ENCODE measurements around the gene RGCC.
A peak's percentile ranks its signal among the peaks of the same experiment; 100 is the strongest.
"Not testable (repeated sequence)": the region's sequence is repeated elsewhere in the genome, so short reads cannot be mapped to it uniquely, and the experiment has no call there.

RGCC gene, protein sequence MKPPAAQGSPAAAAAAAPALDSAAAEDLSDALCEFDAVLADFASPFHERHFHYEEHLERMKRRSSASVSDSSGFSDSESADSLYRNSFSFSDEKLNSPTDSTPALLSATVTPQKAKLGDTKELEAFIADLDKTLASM

GRCh38 chr13:41456768-41457588 is at the start of gene RGCC:
Gene RGCC (plus strand): TSS chr13:41457550. CDS start chr13:41457708, 158 bp downstream.
- peak; percentile 87 for DNase-seq

- no peak for DNase-seq
Measured at GRCh38 chr13:41408121-41408520, 49.2 kb upstream of the RGCC start.

- no peak for DNase-seq
Measured at GRCh38 chr13:41408746-41409145, 48.6 kb upstream of the RGCC start.

DNA sequence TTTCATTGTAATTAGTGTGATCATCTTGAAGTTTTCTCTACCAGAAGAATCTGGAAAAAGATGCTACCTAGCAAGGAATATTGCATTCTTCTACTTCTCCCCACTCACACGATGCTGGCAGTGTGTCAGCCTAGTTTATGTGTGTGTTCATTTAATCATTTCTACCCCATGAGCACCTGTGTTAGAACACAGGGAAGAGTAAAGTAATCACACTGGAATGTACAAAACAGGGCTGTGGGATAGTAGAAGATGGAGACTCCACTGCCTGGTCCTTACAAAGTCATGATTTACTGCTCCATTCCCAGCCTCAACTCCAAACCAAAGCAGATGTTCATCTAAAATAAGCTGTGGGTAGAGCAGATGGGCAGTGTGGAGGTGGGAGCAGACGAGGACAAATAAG is 47.7 kb upstream of the RGCC start:
- DNase-seq = no peak

GRCh38 chr13:41411060-41411459 is 46.3 kb upstream of the RGCC start:
- no peak for DNase-seq

GRCh38 chr13:41411522-41411921 is 45.8 kb upstream of the RGCC start:
- peak; percentile 16 for DNase-seq

DNA sequence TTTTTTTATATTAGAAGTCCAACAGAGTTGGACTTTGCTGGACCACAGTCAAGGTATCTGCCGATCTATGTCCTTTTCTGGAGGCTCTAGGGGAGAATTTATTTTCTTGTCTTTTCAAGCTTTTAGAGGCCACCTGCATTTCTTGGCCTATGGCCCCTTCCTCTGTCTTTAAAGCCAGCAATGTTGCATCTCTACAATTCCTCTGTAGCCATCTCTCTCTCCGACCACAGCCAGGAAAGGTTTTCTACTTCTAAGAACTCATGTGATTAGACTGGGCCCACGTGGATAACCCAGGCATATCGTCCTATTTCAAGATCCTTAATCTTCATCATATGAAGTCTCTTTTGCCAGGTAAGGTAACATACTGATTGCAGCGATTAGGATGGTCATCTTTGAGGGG is 43.5 kb upstream of the RGCC start:
- DNase-seq = no peak

- DNase-seq = no peak
Measured at GRCh38 chr13:41416276-41416675, 41.1 kb upstream of the RGCC start.

DNA sequence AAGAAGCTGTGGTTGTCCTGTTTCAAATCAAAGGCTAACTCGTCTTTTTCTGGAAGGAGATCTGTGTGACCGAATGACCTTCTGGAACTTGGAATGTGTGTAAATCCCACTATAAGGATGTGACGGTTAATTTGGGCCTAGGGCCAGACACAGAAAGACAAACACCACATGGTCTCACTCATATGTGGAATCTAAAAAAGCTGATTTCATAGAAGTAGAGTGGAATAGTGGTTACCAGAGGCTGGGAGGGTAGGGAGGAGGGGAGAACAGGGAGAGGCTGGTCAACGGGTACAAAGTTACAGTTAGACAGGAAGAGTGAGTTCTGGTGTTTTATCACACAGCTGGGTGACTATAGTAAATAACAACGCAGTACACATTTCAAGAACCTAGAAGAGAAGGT is 39.3 kb upstream of the RGCC start:
- DNase-seq = no peak

GRCh38 chr13:41418731-41419130 is 38.6 kb upstream of the RGCC start:
- no peak for DNase-seq

DNA sequence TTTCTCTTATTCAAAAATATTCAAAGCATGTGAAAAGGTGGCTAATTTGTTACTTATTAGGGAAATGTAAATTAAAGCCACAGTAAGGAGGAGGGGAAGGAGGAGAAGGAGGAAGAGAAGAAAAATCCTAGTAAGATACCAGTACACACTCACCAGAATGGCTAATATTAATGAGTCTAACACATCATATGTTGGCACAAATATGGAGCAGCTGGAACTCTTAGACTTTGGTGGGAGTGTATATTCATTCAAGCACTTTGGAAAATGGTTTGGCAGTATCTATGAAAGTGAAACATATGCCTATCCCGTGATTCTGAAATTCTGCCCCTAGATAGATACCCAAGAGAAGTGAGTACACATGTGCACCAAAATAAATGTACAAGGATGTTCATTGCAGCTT is 38.1 kb upstream of the RGCC start:
- no peak for DNase-seq

DNA sequence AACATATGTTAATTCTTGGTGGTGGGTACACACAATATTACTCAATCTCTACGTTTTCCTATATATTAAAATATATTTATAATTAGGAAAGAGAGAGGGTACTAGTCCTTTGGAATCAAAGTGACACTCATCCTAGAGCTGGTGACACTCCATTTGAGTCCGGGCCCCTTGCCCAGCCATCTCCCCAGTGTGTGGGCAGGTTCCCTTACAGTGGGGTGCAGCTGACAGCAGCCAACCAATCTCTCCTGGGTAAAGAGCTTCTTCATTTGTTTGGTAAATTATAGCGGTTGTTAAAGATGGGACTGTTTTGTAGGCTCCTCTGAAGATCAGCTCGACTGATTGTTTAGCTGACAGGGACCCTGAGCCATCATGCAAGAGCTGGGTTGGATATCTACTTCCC is 37.2 kb upstream of the RGCC start:
- DNase-seq = no peak

GRCh38 chr13:41421330-41421729 is 36.0 kb upstream of the RGCC start:
- DNase-seq = not testable (repeated sequence)

GRCh38 chr13:41421983-41422382 is 35.4 kb upstream of the RGCC start:
- DNase-seq = not testable (repeated sequence)

DNA sequence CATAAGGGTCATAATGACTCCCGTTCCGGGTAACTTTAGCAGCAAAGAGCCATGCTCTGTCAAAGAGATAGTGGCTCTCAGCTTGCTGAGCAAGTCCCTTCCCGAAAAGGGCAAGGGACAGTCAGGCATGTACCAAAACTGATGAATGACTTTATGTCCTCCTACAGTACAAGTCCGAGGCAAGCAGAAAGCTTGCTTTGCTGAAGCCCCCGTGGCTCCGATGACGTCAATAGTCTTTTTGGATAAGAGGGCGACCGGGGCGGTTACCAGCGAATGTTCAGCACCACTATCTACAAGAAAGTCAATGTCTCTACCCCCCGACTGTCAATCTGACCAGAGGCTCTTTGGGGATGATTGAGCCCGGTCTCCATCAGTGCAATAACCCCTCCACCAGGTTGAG is 34.1 kb upstream of the RGCC start:
- not testable (repeated sequence) for DNase-seq

DNA sequence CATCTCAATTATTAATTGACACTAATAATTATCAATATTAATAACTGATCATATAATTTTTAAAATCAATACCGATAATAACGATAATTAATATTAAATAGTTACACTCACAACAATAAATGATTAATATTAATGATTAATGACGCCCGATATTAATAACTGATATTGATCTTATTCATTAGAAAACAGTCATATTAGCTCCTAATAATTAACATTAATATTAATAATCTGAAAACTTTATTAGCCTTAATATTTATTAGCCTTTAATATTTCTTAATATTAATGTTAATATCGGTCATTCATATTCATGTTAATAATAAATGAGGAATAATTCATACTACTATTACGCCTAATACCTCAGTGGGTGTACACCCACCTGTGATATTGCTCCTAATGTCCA is 32.7 kb upstream of the RGCC start:
- DNase-seq = not testable (repeated sequence)

DNA sequence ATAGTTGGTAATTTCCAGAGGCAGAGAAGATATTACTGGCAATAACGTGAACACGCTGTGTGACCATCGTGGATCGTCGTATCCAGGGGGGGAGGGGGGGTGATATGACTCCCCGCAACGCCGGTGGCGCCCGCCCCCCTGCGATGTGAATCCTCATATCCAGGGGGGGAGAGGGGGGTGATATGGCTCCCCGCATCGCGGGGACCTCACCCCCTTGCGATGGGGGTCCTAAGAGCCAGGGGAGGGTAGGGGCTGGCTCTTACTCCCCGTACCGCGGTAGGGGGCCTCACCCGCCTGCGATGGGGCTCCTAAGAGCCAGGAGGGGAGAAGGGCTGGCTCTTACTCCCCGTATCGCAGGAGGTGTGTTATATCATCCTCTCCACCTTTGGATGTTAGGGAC is 31.3 kb upstream of the RGCC start:
- DNase-seq = no peak

DNA sequence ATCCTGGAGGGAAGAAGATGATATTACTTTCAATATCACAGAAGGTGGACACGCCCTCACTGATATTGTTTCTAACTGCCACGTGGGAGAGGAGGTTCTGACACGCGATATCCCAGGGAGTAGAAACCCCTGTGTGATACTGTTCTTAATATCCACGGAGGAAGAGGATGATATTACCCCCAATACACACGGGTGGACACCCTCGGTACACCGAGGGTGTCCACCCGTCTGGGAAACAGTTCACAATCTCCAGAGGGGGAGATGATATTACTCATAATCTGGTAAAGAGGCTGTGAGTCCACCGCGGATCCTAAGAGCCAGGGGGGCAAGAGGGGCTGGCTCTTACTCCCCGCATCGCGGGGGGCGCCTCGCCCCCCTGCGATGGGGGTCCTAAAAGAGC is 29.7 kb upstream of the RGCC start:
- DNase-seq = no peak

GRCh38 chr13:41428155-41428554 is 29.2 kb upstream of the RGCC start:
- no peak for DNase-seq

- DNase-seq = not testable (repeated sequence)
Measured at GRCh38 chr13:41434030-41434429, 23.3 kb upstream of the RGCC start.

DNA sequence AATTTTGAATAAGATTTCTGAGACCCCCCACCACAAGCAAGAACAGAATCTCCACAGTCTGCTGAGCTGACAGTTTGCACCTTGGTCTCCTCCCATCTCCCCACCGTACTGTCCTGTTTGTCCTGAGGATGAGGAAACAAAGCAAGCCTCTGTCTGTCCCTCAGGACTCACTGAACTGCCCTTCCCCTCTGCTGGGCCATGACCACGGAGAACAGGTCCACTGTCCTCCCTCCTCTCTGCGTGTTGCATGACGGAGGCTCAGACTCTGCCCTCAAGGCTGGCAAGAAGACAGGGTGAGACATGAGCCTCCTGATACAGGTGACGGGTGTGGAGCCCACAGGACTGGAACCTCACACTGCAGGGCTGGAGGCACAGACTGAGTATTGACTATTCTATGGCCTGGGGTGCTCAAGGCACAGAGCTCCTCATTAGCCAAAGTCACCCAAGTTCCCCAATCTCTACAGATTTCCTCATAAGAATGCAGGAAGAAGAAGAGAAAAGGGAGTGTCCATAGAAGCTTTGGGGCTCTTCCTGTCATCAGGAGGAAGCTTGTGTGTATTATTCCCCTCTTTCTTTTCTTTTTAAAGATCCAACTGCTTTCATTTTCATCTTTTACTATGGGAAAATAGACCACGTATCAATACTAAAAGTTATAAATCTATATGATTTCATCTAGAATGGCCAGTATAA is 22.4 kb upstream of the RGCC start:
- no peak for DNase-seq

- no peak for DNase-seq
Measured at GRCh38 chr13:41443969-41444368, 13.4 kb upstream of the RGCC start.

DNA sequence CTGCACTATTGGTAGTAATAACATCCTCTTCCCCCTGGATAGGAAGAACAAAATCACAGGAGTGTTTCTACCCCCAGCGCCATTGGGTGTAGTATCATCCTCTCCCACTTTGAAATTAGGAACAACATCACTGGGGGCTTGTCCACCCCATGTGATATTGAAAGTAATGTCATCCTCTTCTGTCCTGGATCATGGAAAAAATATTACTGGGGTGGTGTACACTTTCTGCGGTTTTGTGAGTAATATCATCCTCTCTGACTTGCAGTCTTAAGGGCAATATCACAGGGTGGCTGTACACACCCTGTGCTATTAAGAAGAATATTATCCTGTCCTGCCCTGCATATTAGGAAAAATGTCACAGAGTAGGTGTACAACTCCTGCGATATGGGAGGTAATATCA is 4.9 kb upstream of the RGCC start:
- no peak for DNase-seq

DNA sequence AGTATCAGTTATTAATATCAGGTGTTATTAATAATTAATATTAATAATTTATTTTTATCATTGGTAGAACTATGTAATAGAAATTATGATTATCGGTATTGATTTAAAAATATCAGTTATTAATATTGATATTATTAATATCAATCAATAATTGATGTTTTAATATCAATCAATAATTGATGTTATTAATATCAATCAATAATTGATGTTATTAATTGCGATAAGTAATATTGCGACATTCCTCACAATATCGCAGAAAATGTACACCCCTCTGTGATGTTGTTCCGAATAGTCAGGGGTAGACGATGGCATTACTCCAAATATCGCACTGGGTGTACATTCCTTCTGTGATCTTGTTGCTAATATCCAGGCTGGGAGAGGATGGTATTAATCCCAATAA is 3.7 kb upstream of the RGCC start:
- no peak for DNase-seq
